ENCODE results near the gene C19orf18. TPM values are rescaled to one million over a fixed set of nuclear protein-coding genes. Genes with fewer than 3 reads are reported as not detected.

C19orf18 gene
- total RNA-seq = not detected in 2 replicates

DNA sequence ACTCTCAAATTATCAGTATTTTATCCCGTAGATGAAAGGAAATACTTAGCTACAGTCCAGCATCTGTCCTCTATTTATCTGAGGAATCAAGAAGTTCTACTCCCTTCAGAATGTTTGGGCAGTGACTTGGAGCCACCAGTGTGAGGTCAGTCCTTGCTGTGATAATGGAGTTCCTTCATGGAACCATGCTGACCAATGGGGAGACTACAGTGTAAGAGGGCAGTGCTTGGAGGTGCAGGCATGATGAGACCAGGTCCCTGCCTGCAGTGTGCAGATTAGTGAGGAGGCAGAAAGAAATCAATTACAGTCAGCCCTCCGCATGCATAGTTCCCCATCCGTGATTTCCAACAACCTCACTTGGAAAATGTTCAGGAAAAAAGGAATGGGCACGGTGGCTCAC, at the start of gene C19orf18:
C19orf18 (minus strand) TSS at position 101 of the 400 bp plus-strand sequence. CDS start 102 bp downstream, outside the sequence.
- DNase-seq (ENCODE audit: low read depth) = no peak
- no peak within 1 kb of the TSS for H3K4me3 ChIP-seq (ENCODE audit: low read depth, low read length)
- TF ChIP-seq, protein P1, sequence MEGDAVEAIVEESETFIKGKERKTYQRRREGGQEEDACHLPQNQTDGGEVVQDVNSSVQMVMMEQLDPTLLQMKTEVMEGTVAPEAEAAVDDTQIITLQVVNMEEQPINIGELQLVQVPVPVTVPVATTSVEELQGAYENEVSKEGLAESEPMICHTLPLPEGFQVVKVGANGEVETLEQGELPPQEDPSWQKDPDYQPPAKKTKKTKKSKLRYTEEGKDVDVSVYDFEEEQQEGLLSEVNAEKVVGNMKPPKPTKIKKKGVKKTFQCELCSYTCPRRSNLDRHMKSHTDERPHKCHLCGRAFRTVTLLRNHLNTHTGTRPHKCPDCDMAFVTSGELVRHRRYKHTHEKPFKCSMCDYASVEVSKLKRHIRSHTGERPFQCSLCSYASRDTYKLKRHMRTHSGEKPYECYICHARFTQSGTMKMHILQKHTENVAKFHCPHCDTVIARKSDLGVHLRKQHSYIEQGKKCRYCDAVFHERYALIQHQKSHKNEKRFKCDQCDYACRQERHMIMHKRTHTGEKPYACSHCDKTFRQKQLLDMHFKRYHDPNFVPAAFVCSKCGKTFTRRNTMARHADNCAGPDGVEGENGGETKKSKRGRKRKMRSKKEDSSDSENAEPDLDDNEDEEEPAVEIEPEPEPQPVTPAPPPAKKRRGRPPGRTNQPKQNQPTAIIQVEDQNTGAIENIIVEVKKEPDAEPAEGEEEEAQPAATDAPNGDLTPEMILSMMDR (conservative IDR thresholded peaks at IDR 0.05; ENCODE audit: low read depth, low read length) = no peak

DNA sequence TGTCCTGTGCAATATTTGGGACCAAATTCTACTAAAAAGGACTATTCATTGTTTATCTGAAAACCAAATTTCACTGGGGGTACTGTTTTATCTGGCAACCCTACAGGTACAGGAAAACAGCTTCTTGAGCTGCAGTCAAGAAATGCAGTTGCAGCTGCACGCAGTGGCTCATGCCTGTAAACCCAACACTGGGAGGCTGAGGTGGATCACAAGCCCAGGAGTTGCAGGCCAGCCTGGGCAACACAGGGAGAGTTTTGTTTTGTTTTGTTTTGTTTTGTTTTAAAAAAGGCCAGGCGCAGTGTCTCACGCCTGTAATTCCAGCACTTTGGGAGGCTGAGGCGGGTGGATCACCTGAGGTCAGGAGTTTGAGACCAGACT, 47.9 kb upstream of the C19orf18 start:
- H3K4me3 ChIP-seq (ENCODE audit: low read depth, low read length) = no peak overlapping the region
- TF ChIP-seq, protein P1 (conservative IDR thresholded peaks at IDR 0.05; ENCODE audit: low read depth, low read length) = no peak
- DNase-seq (ENCODE audit: low read depth) = no peak

- no peak overlapping the region for H3K4me3 ChIP-seq (ENCODE audit: low read depth, low read length)
- TF ChIP-seq, protein P1 (conservative IDR thresholded peaks at IDR 0.05; ENCODE audit: low read depth, low read length) = peak; percentile 41
- DNase-seq (ENCODE audit: low read depth) = no peak
Observed at GRCh38 chr19:58021541-58022282, 47.4 kb upstream of the C19orf18 start.

- no peak overlapping the region for H3K4me3 ChIP-seq (ENCODE audit: low read depth, low read length)
- no peak for DNase-seq (ENCODE audit: low read depth)
- TF ChIP-seq, protein P1 (conservative IDR thresholded peaks at IDR 0.05; ENCODE audit: low read depth, low read length) = no peak
Observed at GRCh38 chr19:58020129-58020528, 45.8 kb upstream of the C19orf18 start.

DNA sequence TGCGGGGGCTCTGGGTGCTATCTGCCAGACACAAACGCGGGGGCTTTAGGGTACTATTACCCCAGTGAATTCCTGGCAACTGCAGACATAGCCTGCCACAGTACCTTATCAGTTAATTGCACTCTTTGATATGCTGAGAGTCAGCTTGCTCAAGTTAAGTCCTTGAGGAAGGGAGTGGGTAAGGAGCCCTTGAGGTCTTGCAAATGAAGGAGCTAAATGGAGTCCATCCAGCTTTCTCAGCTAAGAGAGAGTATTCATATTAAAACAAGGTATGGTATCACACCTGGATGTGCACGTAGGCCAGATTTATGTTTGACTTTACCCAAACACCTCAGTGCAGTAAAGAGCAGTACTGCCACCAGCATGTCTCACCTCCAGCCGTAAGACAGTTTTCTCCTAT, 39.8 kb upstream of the C19orf18 start:
- DNase-seq (ENCODE audit: low read depth) = no peak
- TF ChIP-seq, protein P1 (conservative IDR thresholded peaks at IDR 0.05; ENCODE audit: low read depth, low read length) = no peak
- H3K4me3 ChIP-seq (ENCODE audit: low read depth, low read length) = no peak overlapping the region

GRCh38 chr19:58010507-58010906, 36.2 kb upstream of the C19orf18 start:
- H3K4me3 ChIP-seq (ENCODE audit: low read depth, low read length) = no peak overlapping the region
- no peak for DNase-seq (ENCODE audit: low read depth)

More at GRCh38 chr19:58010507-58010906, 36.2 kb upstream of the C19orf18 start:
- TF ChIP-seq, protein P1 (conservative IDR thresholded peaks at IDR 0.05; ENCODE audit: low read depth, low read length) = no peak

All from epithelial cell of proximal tubule (primary cell).